SK-N-MC (cell line): ENCODE data around the gene ZNF474.

Experiments
- EZH2 ChIP-seq: fragments of 200-600 bp; sonication (generic); IDR thresholded peaks from one replicate; pipeline ENCODE4 v1.6.1; 2017; ENCODE audit warnings: antibody characterized with exemption
- FOXP2 ChIP-seq: optimal IDR thresholded peaks from 2 replicates; pipeline ENCODE3; 2011; ENCODE audit warnings: mild to moderate bottlenecking, moderate library complexity; ENCODE audit not compliant: insufficient read depth; ENCODE audit errors: extremely low read length, control extremely low read depth

- no peak for TF ChIP-seq EZH2
- no peak for TF ChIP-seq FOXP2
These were observed 23.4 kb upstream of the ZNF474 start for GRCh38 chr5:122105909-122106308.
